ENCODE results near the gene HM13. TPM values are rescaled to one million over a fixed set of nuclear protein-coding genes. Genes with fewer than 3 reads are reported as not detected.

The HM13 gene
- total and polyA plus RNA-seq, 2 of the 13 experiments (the other 11 are each of a cell fraction or from before 2014, with no cell fraction given) = 118 to 243 TPM

DNA sequence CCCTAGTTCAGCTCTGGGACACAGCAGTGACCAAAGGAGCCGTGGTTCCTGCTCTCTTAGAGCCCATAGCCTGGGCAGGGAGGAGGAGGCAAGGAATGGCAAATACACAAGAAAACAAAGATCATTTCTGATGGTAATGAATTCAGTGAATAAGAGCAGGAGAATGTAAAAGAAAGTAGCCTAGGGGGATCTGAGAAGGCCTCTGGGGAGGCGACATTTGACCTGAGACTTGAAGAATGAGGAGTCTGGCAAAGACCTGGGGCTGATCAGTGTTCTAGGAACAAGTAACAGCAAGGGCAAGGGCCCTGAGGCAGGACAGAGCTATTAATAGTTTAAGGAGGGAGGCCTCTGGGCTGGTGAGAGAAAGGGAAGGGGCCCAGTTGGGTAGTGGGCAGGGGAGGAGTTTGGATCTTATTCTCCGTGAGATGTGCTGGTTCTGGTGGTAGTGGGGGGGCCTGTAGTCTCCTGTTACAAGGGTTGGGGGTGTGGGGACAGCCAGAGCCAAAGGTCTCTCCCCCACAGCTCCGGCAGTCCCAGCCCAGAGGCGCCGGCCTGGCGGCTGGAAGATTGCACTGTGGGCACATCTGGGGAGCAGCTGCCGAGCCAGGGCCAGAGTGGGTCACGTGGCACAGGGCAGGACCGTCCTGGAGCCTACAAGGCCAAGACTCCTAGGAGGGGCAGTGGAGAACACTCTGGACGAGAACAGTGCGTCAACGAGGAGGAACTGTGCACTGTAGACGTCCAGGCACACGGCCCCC, 81.6 kb downstream of the HM13 start (continued):
- TF ChIP-seq, protein P1, sequence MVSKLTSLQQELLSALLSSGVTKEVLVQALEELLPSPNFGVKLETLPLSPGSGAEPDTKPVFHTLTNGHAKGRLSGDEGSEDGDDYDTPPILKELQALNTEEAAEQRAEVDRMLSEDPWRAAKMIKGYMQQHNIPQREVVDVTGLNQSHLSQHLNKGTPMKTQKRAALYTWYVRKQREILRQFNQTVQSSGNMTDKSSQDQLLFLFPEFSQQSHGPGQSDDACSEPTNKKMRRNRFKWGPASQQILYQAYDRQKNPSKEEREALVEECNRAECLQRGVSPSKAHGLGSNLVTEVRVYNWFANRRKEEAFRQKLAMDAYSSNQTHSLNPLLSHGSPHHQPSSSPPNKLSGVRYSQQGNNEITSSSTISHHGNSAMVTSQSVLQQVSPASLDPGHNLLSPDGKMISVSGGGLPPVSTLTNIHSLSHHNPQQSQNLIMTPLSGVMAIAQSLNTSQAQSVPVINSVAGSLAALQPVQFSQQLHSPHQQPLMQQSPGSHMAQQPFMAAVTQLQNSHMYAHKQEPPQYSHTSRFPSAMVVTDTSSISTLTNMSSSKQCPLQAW (CRISPR knock-in tag; IDR thresholded peaks at IDR 0.05) = peak; percentile 3; the same call in 1 of the 2 replicates
- TF ChIP-seq ZNF709 (CRISPR knock-in tag; IDR thresholded peaks at IDR 0.05) (no peak), ZNF772 (CRISPR knock-in tag; IDR thresholded peaks at IDR 0.05) (no peak), PHF5A (CRISPR knock-in tag; IDR thresholded peaks at IDR 0.05; ENCODE audit: low read depth, unreplicated experiment) (no peak), KAT8 (CRISPR knock-in tag; IDR thresholded peaks at IDR 0.05) (no peak), SNAI1 (CRISPR knock-in tag; IDR thresholded peaks at IDR 0.05; ENCODE audit: borderline replicate concordance) (peak; percentile 89; the same call in 1 of the 2 replicates), ZBTB8A (CRISPR knock-in tag; IDR thresholded peaks at IDR 0.05; ENCODE audit: borderline replicate concordance, low read depth) (no peak), ETV6 (CRISPR knock-in tag; conservative IDR thresholded peaks at IDR 0.05) (no peak), ISL2 (CRISPR knock-in tag; IDR thresholded peaks at IDR 0.05) (peak; percentile 75), DNMT3B (CRISPR knock-in tag; conservative IDR thresholded peaks at IDR 0.05) (0 out of 2 replicates have a peak, but pooled peaks have one; percentile 40), NCOA5 (CRISPR knock-in tag; IDR thresholded peaks at IDR 0.05) (no peak), NCOR1 (IDR thresholded peaks at IDR 0.05; ENCODE audit: borderline replicate concordance, low read length) (peak; percentile 65), TCF7L2 (IDR thresholded peaks at IDR 0.05; ENCODE audit: low read depth, low read length) (no peak), ARNT2 (CRISPR knock-in tag; IDR thresholded peaks at IDR 0.05; ENCODE audit: low read depth) (no peak)
- TF ChIP-seq, protein P2, sequence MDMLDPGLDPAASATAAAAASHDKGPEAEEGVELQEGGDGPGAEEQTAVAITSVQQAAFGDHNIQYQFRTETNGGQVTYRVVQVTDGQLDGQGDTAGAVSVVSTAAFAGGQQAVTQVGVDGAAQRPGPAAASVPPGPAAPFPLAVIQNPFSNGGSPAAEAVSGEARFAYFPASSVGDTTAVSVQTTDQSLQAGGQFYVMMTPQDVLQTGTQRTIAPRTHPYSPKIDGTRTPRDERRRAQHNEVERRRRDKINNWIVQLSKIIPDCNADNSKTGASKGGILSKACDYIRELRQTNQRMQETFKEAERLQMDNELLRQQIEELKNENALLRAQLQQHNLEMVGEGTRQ (IDR thresholded peaks at IDR 0.05; ENCODE audit: low read depth, low read length) = peak; percentile 87
- TF ChIP-seq, protein P2 (CRISPR knock-in tag; IDR thresholded peaks at IDR 0.05; ENCODE audit: borderline replicate concordance) = peak; percentile 90; the same call in 1 of the 2 replicates
- TF ChIP-seq, protein P3, sequence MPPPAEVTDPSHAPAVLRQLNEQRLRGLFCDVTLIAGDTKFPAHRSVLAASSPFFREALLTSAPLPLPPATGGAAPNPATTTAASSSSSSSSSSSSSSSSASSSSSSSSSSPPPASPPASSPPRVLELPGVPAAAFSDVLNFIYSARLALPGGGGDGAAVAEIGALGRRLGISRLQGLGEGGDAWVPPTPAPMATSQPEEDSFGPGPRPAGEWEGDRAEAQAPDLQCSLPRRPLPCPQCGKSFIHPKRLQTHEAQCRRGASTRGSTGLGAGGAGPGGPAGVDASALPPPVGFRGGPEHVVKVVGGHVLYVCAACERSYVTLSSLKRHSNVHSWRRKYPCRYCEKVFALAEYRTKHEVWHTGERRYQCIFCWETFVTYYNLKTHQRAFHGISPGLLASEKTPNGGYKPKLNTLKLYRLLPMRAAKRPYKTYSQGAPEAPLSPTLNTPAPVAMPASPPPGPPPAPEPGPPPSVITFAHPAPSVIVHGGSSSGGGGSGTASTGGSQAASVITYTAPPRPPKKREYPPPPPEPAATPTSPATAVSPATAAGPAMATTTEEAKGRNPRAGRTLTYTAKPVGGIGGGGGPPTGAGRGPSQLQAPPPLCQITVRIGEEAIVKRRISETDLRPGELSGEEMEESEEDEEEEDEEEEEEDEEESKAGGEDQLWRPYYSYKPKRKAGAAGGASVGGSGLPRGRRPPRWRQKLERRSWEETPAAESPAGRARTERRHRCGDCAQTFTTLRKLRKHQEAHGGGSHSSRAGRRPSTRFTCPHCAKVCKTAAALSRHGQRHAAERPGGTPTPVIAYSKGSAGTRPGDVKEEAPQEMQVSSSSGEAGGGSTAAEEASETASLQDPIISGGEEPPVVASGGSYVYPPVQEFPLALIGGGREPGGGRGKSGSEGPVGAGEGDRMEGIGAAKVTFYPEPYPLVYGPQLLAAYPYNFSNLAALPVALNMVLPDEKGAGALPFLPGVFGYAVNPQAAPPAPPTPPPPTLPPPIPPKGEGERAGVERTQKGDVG (CRISPR knock-in tag; IDR thresholded peaks at IDR 0.05; ENCODE audit: borderline replicate concordance) = 0 out of 2 replicates have a peak, but pooled peaks have one; percentile 30
- TF ChIP-seq, protein P4, sequence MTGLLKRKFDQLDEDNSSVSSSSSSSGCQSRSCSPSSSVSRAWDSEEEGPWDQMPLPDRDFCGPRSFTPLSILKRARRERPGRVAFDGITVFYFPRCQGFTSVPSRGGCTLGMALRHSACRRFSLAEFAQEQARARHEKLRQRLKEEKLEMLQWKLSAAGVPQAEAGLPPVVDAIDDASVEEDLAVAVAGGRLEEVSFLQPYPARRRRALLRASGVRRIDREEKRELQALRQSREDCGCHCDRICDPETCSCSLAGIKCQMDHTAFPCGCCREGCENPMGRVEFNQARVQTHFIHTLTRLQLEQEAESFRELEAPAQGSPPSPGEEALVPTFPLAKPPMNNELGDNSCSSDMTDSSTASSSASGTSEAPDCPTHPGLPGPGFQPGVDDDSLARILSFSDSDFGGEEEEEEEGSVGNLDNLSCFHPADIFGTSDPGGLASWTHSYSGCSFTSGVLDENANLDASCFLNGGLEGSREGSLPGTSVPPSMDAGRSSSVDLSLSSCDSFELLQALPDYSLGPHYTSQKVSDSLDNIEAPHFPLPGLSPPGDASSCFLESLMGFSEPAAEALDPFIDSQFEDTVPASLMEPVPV (CRISPR knock-in tag; IDR thresholded peaks at IDR 0.05) = no peak
- TF ChIP-seq, protein P5, sequence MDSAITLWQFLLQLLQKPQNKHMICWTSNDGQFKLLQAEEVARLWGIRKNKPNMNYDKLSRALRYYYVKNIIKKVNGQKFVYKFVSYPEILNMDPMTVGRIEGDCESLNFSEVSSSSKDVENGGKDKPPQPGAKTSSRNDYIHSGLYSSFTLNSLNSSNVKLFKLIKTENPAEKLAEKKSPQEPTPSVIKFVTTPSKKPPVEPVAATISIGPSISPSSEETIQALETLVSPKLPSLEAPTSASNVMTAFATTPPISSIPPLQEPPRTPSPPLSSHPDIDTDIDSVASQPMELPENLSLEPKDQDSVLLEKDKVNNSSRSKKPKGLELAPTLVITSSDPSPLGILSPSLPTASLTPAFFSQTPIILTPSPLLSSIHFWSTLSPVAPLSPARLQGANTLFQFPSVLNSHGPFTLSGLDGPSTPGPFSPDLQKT (CRISPR knock-in tag; IDR thresholded peaks at IDR 0.05; ENCODE audit: borderline replicate concordance) = no peak

Data from HepG2 (cell line).